GM10266 (cell line): ENCODE measurements around the gene RPS6KL1.

ENCODE experiments used
- DNase-seq: peaks from one replicate; pipeline ENCODE4 v3.0.0; 2012; ENCODE audit errors: extremely low spot score
- CTCF ChIP-seq: IDR thresholded peaks from 2 replicates; pipeline ENCODE4 v1.5.1; 2012; ENCODE audit warnings: mild to moderate bottlenecking, low read depth; ENCODE audit not compliant: control insufficient read depth, insufficient read depth; ENCODE audit errors: missing control alignments

The RPS6KL1 gene

GRCh38 chr14:74897642-74898041 is 25.4 kb downstream of the RPS6KL1 start:
- no peak for DNase-seq
- no peak for TF ChIP-seq CTCF

- TF ChIP-seq CTCF, result no peak
- DNase-seq, result no peak
These were observed 26.7 kb downstream of the RPS6KL1 start for GRCh38 chr14:74896400-74896799.

GRCh38 chr14:74893614-74894091 is 29.4 kb downstream of the RPS6KL1 start:
- peak; percentile 45 for DNase-seq
- TF ChIP-seq CTCF, result no peak

GRCh38 chr14:74892745-74893144 is 30.3 kb downstream of the RPS6KL1 start:
- no peak for DNase-seq
- TF ChIP-seq CTCF, result no peak

- no peak for DNase-seq
These were observed 31.2 kb downstream of the RPS6KL1 start for GRCh38 chr14:74891870-74892269.

GRCh38 chr14:74890262-74890661 is 32.8 kb downstream of the RPS6KL1 start:
- no peak for DNase-seq

More at GRCh38 chr14:74891870-74892269, 31.2 kb downstream of the RPS6KL1 start:
- no peak for TF ChIP-seq CTCF

More at GRCh38 chr14:74890262-74890661, 32.8 kb downstream of the RPS6KL1 start:
- no peak for TF ChIP-seq CTCF
